ENCODE measurements around the gene SRCIN1. TPM values are rescaled to one million over a fixed set of nuclear protein-coding genes. Genes with fewer than 3 reads are reported as not detected.

SRCIN1 gene
- total RNA-seq, 1 donor: not detected

DNA sequence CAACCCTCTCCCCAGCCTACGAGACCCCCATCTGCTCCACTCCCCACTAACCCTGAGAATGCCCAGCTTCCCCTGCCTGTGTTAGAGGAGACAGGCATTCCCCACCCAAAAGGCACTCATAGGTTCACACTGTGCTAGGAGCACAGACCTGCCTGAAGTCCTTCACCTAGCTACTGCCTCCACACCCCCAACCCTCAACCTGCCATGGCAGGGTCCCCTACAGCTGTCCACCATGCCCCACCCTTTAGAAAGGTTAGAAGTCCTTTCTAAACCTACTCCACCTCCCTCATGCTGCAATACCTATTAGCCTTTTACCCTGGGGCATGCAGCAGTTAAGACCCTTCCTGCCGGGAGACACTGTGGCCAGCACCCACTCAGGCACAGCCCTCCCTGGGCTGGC is 9.1 kb downstream of the SRCIN1 start:
- H3K4me1 ChIP-seq (ENCODE audit: insufficient read depth, low read length): peaks cover 10% of the 10 kb centered on the region
- peaks cover 74% of the 10 kb centered on the region for H3K27me3 ChIP-seq (ENCODE audit: insufficient read depth, low read length)
- H3K9me3 ChIP-seq (ENCODE audit: low read depth, low read length): no peaks in the 10 kb centered on the region
- no peak overlapping the region for H3K4me3 ChIP-seq (ENCODE audit: low read length)

DNA sequence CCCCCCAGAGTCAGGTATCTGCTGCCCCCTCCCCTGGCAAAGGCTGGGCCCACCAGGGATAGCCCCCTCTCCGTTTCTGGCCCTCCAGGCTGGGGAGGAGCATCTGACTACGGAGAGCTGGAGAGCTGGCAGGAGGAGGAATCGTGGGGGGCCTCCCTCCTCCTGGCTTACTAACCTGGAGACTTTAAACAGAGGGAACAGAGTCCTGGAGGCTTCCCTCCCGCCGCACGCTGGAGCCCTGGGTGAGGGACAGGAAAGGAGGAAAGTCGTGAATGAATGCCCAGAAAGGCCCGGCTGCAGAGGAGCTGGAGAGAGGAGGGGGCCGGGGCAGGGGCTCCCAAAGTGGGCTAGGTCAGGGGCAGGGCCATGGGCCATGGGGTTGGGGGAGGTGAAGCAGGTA is 9.9 kb downstream of the SRCIN1 start:
- H3K27me3 ChIP-seq (ENCODE audit: insufficient read depth, low read length): peaks cover 75% of the 10 kb centered on the region

DNA sequence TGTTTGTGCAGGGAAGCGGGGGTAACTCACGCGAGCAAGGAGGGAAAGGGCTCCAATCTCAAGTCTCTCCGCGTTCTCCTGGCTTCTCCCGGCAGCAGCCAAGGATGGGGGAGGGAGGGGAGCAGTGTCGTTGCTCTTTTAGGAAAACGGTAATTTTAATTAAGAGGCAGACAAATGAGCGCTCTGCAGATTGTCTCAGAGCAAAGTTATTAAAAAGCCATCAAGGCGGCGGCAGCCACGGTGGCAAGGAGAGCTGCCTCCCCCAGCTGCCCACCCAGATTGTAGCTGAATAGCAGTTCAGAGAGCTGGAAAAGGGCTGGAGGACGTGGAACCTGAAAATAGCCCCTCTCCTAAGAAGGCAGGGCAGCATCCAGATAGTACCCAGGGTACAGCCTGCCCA is 11.6 kb downstream of the SRCIN1 start:
- Histone ChIP-seq H3K4me1 (ENCODE audit: insufficient read depth, low read length) (peaks cover 23% of the 10 kb centered on the region), H3K27me3 (ENCODE audit: insufficient read depth, low read length) (peaks cover 79% of the 10 kb centered on the region), H3K9me3 (ENCODE audit: low read depth, low read length) (no peaks in the 10 kb centered on the region), H3K4me3 (ENCODE audit: low read length) (no peak overlapping the region)

More for the DNA sequence above, 9.9 kb downstream of the SRCIN1 start:
- H3K9me3 ChIP-seq (ENCODE audit: low read depth, low read length): no peaks in the 10 kb centered on the region
- no peak overlapping the region for H3K4me3 ChIP-seq (ENCODE audit: low read length)
- H3K4me1 ChIP-seq (ENCODE audit: insufficient read depth, low read length): peaks cover 18% of the 10 kb centered on the region

DNA sequence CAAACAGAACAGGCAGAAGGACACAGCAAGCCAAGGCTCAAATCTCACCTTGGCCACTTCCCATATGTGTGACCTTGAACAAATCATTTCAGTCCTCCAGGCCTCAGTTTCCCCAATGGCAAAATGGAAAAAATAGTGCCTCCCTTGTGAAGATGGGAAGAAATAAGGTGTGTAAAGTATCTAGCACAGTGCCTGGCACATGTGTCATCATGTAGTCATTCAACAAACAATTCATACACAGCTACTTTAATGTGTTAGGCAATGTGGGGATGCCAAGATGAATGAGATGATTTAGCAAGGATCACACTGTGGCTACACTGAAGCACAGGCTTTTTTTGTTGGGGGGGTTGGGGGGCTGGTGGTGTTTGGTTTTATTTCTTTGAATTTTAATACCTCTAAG is 13.3 kb downstream of the SRCIN1 start:
- H3K27me3 ChIP-seq (ENCODE audit: insufficient read depth, low read length): peaks cover 79% of the 10 kb centered on the region
- H3K4me1 ChIP-seq (ENCODE audit: insufficient read depth, low read length): peaks cover 23% of the 10 kb centered on the region
- H3K9me3 ChIP-seq (ENCODE audit: low read depth, low read length): no peaks in the 10 kb centered on the region
- no peak overlapping the region for H3K4me3 ChIP-seq (ENCODE audit: low read length)

DNA sequence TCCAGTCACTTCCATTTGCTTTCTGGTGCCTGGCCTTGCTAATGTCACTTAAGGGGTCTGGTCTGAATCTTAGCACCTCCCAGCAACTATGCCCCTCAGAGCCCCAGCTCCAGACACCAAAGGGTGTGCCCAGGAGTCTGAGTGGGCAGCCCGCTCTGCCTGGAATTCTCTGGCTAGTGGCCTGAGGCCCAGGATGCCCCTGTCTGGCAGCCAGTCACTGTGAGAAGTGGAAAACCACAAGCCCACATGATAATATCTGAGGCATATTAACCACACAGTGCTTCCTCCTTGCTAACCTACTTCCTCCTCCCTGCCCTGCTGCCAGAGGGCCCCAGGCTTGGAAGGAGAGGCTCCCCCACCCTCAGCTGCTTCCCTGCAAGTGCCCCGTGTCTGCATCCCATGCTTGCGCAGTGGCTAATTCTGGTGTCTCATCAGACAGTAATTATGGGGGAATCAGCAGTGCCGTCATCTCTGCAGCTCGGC is 14.0 kb downstream of the SRCIN1 start:
- peaks cover 23% of the 10 kb centered on the region for H3K4me1 ChIP-seq (ENCODE audit: insufficient read depth, low read length)
- H3K4me3 ChIP-seq (ENCODE audit: low read length): no peak overlapping the region
- H3K27me3 ChIP-seq (ENCODE audit: insufficient read depth, low read length): peaks cover 79% of the 10 kb centered on the region
- H3K9me3 ChIP-seq (ENCODE audit: low read depth, low read length): no peaks in the 10 kb centered on the region

DNA sequence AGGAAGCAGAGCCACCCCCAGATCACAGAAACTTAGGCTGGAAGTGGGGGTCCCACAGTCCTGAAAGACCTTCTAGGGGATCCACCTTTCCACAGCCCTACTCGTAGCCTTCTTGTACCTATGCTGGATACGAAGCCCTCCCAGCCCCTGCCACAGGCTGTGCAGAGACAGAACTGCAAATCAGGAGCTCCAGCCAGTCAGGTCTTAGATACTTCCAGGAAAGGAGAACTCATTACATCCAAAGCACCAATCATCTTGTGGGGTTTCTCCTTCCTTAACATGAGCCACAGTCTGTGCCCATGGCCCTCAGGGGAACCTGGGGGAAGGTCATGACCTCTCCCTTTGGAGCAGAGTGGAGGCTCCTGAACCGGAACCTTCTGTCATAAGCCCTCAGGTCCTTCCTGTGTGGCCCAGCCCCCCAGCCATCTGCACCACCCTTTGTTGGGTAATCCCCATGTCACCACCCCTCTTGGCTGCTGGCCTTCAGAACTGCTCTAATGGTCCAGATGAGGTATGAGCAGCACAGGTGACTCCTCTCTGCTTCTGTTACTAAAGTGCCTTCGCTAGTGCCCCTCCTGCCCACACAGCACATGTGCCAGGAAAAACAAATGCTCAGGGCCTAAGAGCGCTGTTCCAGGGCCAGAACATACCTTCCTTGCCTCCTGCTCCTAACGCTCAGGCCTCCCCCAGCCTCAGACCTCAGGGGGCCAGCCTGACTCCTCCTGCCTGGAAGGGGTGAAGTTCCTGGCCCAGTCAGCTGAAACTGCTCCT is 14.6 kb downstream of the SRCIN1 start:
- Histone ChIP-seq H3K4me3 (ENCODE audit: low read length) (no peak overlapping the region), H3K9me3 (ENCODE audit: low read depth, low read length) (no peaks in the 10 kb centered on the region), H3K27me3 (ENCODE audit: insufficient read depth, low read length) (peaks cover 80% of the 10 kb centered on the region), H3K4me1 (ENCODE audit: insufficient read depth, low read length) (peaks cover 23% of the 10 kb centered on the region)

DNA sequence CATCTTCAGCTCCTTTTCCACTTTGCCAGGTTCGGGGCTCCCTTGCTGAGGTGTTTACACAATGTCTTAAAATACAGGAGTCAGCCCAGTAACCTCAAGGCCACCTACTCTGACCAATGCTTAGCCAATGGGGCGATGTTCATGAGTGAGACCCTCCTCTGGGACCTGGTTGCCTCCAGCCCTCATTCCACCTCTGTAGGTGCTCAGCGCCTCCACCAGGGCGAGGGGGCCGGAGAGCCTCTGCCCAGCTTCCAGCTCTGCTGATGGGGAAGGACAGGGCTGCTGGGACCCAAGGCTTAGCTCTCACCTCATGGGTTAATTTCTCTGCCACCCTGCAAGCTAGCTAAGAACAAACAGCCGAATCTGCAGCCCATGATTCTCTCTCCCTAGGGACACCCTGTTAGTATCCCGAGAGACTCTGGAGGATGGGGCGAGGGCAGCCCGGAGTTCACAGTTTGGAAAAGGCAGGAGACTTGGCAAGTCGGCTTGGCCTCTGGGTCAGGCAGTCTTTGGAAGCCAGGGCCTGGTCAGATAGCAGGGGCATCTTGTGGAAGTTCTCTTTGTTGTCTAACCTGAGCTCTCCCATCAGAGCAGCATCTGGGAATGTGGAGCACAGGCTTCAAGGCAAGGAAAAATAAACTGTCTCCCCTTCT is 16.2 kb downstream of the SRCIN1 start:
- Histone ChIP-seq H3K4me3 (ENCODE audit: low read length) (no peak overlapping the region), H3K27me3 (ENCODE audit: insufficient read depth, low read length) (peaks cover 83% of the 10 kb centered on the region), H3K9me3 (ENCODE audit: low read depth, low read length) (no peaks in the 10 kb centered on the region), H3K4me1 (ENCODE audit: insufficient read depth, low read length) (peaks cover 24% of the 10 kb centered on the region)

DNA sequence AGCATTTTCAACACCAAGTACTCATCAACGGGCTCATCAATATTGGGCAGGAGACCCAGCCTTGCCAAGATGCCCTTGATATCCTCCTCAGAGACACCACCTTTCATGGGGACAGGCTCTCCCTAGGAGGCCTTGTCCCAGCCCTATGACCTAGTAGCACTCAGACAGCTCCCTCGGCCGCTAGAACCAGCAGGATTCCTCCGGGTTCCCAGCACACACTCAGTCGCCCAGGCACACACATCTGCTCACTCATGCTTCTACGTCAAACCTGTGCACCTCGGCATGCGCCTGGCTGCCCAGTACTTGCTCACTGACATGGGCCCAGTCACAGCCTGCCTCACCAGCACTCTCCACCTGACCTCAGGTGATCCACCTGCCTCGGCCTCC is 17.0 kb downstream of the SRCIN1 start:
- Histone ChIP-seq H3K27me3 (ENCODE audit: insufficient read depth, low read length) (peaks cover 78% of the 10 kb centered on the region), H3K9me3 (ENCODE audit: low read depth, low read length) (no peaks in the 10 kb centered on the region), H3K4me1 (ENCODE audit: insufficient read depth, low read length) (peaks cover 29% of the 10 kb centered on the region), H3K4me3 (ENCODE audit: low read length) (no peak overlapping the region)

DNA sequence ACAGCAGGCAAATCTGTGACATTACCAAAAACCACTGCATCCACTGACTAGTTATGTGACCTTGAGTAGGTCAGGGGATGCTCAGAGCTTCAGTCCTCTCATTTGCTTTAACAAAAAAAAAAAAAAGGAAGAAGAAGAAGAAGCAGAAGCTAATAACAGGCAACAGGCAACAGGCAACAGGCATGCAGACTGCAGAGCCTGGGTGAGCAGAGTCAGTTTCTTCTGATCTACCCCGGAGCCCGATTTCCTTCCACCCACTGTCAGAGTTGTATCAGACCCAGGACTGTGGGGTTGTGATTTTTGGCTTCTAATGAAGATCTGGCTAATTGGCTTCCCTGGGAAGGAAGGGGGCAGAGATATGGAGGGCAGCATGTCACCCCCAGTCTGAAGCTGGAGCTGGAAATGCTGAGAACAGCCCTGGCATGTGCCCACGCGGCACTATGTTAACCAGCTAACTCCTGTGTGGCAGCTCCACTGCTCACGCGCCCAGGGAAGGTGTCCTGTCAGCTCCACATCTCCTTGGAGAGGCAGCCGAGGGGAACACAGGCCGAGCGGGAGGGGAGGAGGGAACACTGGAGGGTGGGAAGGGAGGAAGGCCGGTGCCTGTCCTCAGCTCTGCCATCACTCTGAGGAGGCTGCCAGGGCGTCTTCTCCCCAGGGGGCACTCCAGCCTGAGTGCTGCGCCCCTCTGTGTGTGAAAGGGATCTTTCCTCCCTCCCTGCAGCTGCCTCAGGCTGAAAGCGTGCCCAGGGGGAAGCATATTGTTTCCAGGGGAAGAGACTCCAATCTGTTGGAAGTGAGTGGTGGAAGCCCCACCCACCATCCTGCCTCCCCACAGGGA is 17.6 kb downstream of the SRCIN1 start:
- peaks cover 29% of the 10 kb centered on the region for H3K4me1 ChIP-seq (ENCODE audit: insufficient read depth, low read length)
- H3K27me3 ChIP-seq (ENCODE audit: insufficient read depth, low read length): peaks cover 72% of the 10 kb centered on the region

DNA sequence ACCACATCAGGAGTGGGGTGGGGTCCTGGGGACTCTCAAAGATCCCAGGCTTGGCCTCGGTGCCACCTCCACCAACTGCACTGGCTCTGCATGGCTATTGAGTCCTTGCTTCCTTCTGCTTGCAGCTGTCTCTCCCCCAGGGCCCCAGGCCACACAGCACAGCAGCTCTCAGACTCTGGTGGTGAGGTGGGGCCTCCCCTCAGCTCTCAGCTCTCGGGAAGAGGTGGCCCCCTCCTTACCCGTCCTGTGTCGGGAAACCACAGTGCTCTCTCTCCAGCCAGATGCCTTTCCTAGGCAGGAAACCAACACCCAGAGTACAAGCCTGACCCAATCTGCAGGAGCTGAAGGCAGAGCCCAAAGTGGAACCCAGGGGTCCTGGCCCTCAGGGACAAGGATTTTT is 18.5 kb downstream of the SRCIN1 start:
- H3K27me3 ChIP-seq (ENCODE audit: insufficient read depth, low read length): peaks cover 63% of the 10 kb centered on the region
- H3K4me1 ChIP-seq (ENCODE audit: insufficient read depth, low read length): peaks cover 24% of the 10 kb centered on the region
- H3K4me3 ChIP-seq (ENCODE audit: low read length): no peak overlapping the region
- H3K9me3 ChIP-seq (ENCODE audit: low read depth, low read length): no peaks in the 10 kb centered on the region

More for the DNA sequence above, 17.6 kb downstream of the SRCIN1 start:
- Histone ChIP-seq H3K9me3 (ENCODE audit: low read depth, low read length) (no peaks in the 10 kb centered on the region), H3K4me3 (ENCODE audit: low read length) (no peak overlapping the region)

DNA sequence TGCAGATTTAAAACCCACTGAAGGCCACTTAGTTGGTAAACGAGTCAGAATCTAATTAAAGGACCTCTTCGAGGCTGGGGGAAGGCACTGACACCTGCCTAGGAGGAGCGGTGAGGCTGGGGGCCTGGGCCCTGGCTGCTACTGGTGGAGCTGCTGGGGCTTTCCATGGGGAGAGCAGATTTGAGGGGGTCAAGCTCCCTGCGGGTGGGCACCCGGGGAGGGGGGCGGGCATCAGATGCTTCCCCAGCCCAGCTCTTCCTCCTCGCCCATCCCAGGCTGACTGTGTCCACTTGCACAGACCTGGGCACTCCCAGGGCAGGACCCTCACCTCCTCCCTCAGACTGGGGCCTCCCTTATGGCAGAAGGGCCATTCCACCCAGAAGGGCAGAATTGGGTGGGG is 19.0 kb downstream of the SRCIN1 start:
- peaks cover 20% of the 10 kb centered on the region for H3K4me1 ChIP-seq (ENCODE audit: insufficient read depth, low read length)
- no peak overlapping the region for H3K4me3 ChIP-seq (ENCODE audit: low read length)
- H3K9me3 ChIP-seq (ENCODE audit: low read depth, low read length): no peaks in the 10 kb centered on the region
- H3K27me3 ChIP-seq (ENCODE audit: insufficient read depth, low read length): peaks cover 62% of the 10 kb centered on the region

DNA sequence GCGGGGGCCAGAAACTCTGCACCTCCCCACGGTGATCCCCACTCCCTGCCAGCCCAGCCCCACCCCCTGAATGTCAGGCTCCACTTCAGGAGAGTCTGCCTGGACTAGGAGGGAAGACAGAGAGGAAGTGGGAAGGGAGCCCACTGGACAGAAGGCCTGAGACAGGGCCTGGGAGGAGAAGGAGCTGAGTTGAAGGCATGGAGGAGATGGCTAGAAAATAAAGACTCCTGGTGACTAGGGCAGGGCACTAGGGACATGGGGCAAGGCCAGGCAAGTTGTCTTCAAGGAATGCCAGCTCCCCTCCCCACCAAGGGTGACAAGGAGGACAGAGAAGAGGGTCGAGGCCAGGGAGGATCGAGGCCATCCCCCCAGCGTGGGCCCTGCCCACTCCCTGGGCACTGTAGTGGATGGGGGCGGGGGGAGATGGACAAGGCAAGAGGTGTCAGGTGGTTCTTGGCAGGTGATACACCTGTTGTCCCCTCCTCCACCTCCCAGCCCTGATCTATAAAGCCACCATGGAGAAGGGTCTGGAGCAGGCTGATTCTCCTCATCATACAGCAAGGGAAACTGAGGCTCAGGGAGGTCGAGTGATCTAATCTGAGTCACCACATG is 19.7 kb downstream of the SRCIN1 start:
- H3K4me1 ChIP-seq (ENCODE audit: insufficient read depth, low read length): peaks cover 13% of the 10 kb centered on the region
- H3K27me3 ChIP-seq (ENCODE audit: insufficient read depth, low read length): peaks cover 62% of the 10 kb centered on the region
- H3K4me3 ChIP-seq (ENCODE audit: low read length): no peak overlapping the region
- H3K9me3 ChIP-seq (ENCODE audit: low read depth, low read length): no peaks in the 10 kb centered on the region

DNA sequence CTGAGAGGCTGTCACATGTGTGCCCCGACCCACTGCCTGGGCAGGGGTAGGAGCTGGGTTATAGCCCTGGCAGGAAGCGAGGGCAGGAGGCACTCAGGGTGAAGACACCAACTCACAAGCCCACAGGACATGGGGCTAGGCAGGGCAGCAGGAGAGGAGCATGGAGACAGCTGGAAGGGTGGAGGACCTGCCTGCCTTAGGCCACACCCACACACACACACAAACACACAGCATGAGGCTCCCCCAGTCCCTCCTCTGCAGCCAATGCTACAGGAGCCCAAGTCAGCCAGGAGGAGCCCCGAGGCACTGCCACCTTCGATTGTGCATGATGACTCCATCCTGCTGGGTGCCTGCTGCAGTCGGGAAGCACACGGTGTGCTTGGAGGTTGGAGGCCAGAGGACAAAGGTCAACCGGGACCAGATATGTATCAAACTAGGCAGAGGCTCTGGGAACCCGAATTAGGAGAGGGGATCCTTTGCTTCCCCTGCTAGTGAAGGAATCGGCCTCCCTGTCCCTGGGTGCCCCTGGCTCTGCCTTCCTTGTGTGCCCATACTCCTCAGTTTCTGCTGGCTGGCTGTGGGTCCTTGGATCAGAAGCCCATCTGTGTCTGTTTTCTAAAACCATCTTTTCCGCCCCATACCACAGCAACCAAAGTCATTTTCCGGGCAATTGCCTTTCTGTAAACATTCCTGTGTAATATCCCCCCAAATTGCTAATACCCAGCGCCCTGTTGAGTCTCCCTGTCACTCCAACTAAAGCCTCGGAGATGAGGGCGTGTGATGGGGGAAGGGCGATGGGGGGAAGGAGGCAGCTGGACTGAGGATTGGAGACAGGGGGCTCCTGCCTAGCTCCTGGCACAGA is 20.5 kb downstream of the SRCIN1 start:
- no peaks in the 10 kb centered on the region for H3K9me3 ChIP-seq (ENCODE audit: low read depth, low read length)
- peaks cover 6% of the 10 kb centered on the region for H3K4me1 ChIP-seq (ENCODE audit: insufficient read depth, low read length)
- no peak overlapping the region for H3K4me3 ChIP-seq (ENCODE audit: low read length)
- H3K27me3 ChIP-seq (ENCODE audit: insufficient read depth, low read length): peaks cover 59% of the 10 kb centered on the region

DNA sequence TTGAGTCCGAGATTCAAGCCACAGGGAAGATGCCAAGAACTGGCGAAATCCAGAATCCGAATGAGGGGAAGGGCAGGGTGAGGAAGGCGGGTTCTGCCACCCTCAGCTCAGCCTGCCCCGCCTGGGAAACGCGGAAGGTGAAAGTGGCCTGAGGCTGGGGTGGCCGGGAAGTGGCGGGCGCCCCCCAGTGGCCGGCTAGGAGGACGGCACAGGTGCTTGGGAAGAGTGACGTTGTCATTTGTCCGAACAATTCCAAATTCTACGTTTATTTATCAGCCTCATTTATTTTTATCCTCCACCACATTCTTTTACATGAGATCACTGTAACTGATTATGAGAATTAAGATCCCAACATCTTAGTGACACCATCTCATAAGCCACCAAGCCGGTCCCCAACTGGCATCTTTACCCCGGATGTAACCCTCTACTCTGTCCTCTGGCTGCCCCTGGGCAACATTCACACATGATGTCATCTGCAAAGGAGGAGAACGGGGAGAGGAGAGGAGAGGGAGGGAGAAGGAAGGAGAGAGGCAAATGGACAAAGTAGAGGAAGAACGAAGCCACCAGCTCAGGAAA is 21.3 kb downstream of the SRCIN1 start:
- peaks cover 6% of the 10 kb centered on the region for H3K4me1 ChIP-seq (ENCODE audit: insufficient read depth, low read length)
- no peaks in the 10 kb centered on the region for H3K9me3 ChIP-seq (ENCODE audit: low read depth, low read length)
- H3K27me3 ChIP-seq (ENCODE audit: insufficient read depth, low read length): peaks cover 64% of the 10 kb centered on the region
- H3K4me3 ChIP-seq (ENCODE audit: low read length): no peak overlapping the region
